ENCODE data around the gene GSG1L. TPM values are rescaled to one million over a fixed set of nuclear protein-coding genes. Genes with fewer than 3 reads are reported as not detected.

Gene GSG1L
- total RNA-seq, 1 experiment from 2014 or later = not detected

DNA sequence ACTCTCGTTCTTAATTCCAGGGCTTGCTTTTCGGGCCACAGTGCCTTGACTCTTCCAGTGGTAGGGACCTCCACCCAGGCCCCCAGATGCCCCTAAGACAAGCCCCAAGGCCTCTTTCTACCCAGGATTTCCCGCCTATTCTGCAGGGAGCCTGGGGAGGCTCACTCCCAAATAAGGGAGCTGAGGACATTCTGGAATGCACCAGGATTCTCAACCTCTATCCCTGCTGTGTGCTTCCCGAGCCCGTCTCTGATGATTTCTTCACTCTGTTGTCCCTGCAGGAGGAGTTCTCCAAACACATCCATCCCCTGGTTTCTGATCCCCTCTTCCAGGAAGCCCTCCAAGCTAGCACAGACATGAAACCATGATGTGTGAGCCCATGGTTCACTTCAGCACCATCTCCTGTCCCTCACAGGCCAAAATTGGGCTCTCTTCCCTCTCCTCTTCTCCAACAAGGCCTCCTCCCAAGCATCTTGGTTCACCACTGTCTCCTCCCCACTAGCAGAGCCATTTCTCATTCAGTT, 257.6 kb downstream of the GSG1L start:
- ChIA-PET CTCF (interaction anchor here (0.5 kb wide), 1 partner anchor 38 kb away, joined by 7 read pairs; no protein-coding TSS in a partner anchor), POLR2A (ENCODE audit: unreplicated experiment) (no interaction called here)
- Histone ChIP-seq H3K36me3 (ENCODE audit: low read depth) (no peaks in the 10 kb centered on the region), H3K9me3 (ENCODE audit: insufficient read depth, low read depth) (no peaks in the 10 kb centered on the region), H3K27ac (no peak overlapping the region), H3K4me3 (no peak overlapping the region), H3K4me1 (replicated peaks; ENCODE audit: insufficient read depth) (no peaks in the 10 kb centered on the region), H3K27me3 (ENCODE audit: insufficient read depth, low read depth) (peaks cover 79% of the 10 kb centered on the region), H3K79me2 (ENCODE audit: low read depth) (no peaks in the 10 kb centered on the region), H3K4me2 (no peak overlapping the region), H3K9me2 (ENCODE audit: insufficient read depth) (no peaks in the 10 kb centered on the region), H2AFZ (no peak overlapping the region), H4K20me1 (ENCODE audit: insufficient read depth) (no peaks in the 10 kb centered on the region), H3F3A (ENCODE audit: insufficient read depth, low read depth) (no peaks in the 10 kb centered on the region)
- intact Hi-C loops (cut with micrococcal nuclease; ENCODE audit: unreplicated experiment) = no loop called here
- BruUV-seq (replicated peaks) = no TSS peak
- DNase-seq = no peak
- TF ChIP-seq, protein P1, sequence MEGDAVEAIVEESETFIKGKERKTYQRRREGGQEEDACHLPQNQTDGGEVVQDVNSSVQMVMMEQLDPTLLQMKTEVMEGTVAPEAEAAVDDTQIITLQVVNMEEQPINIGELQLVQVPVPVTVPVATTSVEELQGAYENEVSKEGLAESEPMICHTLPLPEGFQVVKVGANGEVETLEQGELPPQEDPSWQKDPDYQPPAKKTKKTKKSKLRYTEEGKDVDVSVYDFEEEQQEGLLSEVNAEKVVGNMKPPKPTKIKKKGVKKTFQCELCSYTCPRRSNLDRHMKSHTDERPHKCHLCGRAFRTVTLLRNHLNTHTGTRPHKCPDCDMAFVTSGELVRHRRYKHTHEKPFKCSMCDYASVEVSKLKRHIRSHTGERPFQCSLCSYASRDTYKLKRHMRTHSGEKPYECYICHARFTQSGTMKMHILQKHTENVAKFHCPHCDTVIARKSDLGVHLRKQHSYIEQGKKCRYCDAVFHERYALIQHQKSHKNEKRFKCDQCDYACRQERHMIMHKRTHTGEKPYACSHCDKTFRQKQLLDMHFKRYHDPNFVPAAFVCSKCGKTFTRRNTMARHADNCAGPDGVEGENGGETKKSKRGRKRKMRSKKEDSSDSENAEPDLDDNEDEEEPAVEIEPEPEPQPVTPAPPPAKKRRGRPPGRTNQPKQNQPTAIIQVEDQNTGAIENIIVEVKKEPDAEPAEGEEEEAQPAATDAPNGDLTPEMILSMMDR (conservative IDR thresholded peaks at IDR 0.05) = no peak
- no peak for TF ChIP-seq EZH2 (IDR thresholded peaks at IDR 0.05; ENCODE audit: low read depth)

DNA sequence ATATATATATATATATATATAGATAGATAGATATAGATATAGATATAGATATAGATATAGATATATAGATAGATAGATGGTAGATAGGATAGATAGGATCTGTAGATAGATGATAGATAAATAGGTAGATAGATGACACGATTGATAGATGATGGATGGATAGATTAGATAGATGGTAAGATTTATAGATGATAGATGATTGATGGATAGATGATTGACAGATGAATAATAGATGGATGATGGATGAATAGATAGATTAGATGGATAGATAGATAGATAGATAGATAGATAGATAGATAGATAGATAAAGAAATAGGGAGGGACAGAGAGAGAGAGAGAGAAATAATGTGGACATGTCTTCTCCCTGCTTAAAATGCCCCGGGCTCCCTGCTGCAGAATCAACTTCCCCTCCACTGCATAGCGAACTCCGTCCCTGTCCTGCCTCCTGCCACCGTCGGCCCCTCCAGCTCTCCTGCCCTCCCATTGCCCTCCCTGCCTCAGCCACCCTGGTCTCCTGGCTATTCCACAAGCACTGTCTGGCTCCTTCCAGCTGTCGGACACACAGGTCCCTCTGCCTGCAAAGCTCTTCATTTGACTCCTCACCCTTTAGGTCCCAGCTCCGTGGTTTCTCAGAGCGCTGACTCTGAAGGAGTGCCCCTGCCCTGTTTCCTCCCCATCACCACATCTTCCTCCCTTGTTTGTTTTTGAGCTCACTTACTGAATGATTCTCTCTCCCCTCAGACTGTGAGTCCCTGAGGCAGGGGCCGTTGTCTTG, 259.6 kb downstream of the GSG1L start:
- CTCF ChIA-PET = no interaction called here
- BruUV-seq (replicated peaks) = no TSS peak
- no peaks in the 10 kb centered on the region for H3K36me3 ChIP-seq (ENCODE audit: low read depth)
- DNase-seq = no peak
- no peaks in the 10 kb centered on the region for H3K9me3 ChIP-seq (ENCODE audit: insufficient read depth, low read depth)
- no peaks in the 10 kb centered on the region for H3K4me1 ChIP-seq (replicated peaks; ENCODE audit: insufficient read depth)
- H3F3A ChIP-seq (ENCODE audit: insufficient read depth, low read depth) = no peaks in the 10 kb centered on the region
- no peaks in the 10 kb centered on the region for H3K79me2 ChIP-seq (ENCODE audit: low read depth)
- TF ChIP-seq, protein P1 (conservative IDR thresholded peaks at IDR 0.05) = no peak
- TF ChIP-seq EZH2 (IDR thresholded peaks at IDR 0.05; ENCODE audit: low read depth) = no peak
- intact Hi-C loops (cut with micrococcal nuclease; ENCODE audit: unreplicated experiment) = no loop called here
- no peak overlapping the region for H3K4me2 ChIP-seq
- no peak overlapping the region for H3K27ac ChIP-seq
- H3K4me3 ChIP-seq = no peak overlapping the region
- POLR2A ChIA-PET (ENCODE audit: unreplicated experiment) = interaction anchor here (0.7 kb wide), 1 partner anchor 18 kb away, joined by 11 read pairs; no protein-coding TSS in a partner anchor
- H3K27me3 ChIP-seq (ENCODE audit: insufficient read depth, low read depth) = peaks cover 86% of the 10 kb centered on the region
- H3K9me2 ChIP-seq (ENCODE audit: insufficient read depth) = no peaks in the 10 kb centered on the region
- H2AFZ ChIP-seq = no peak overlapping the region
- H4K20me1 ChIP-seq (ENCODE audit: insufficient read depth) = no peaks in the 10 kb centered on the region

- POLR2A ChIA-PET (ENCODE audit: unreplicated experiment) = interaction anchor here (0.7 kb wide), 1 partner anchor 19 kb away, joined by 11 read pairs; no protein-coding TSS in a partner anchor
- no TSS peak for BruUV-seq (replicated peaks)
Measured at GRCh38 chr16:27802664-27803439, 260.7 kb downstream of the GSG1L start.

More at GRCh38 chr16:27802664-27803439, 260.7 kb downstream of the GSG1L start:
- no peak overlapping the region for H3K4me3 ChIP-seq
- intact Hi-C loops (cut with micrococcal nuclease; ENCODE audit: unreplicated experiment) = no loop called here
- H4K20me1 ChIP-seq (ENCODE audit: insufficient read depth) = no peaks in the 10 kb centered on the region
- H3K4me1 ChIP-seq (replicated peaks; ENCODE audit: insufficient read depth) = no peaks in the 10 kb centered on the region
- H3F3A ChIP-seq (ENCODE audit: insufficient read depth, low read depth) = no peaks in the 10 kb centered on the region
- H3K27ac ChIP-seq = no peak overlapping the region
- no peak overlapping the region for H2AFZ ChIP-seq
- peaks cover 84% of the 10 kb centered on the region for H3K27me3 ChIP-seq (ENCODE audit: insufficient read depth, low read depth)
- no peak for TF ChIP-seq EZH2 (IDR thresholded peaks at IDR 0.05; ENCODE audit: low read depth)
- TF ChIP-seq, protein P1 (conservative IDR thresholded peaks at IDR 0.05) = no peak
- no peak for DNase-seq
- H3K36me3 ChIP-seq (ENCODE audit: low read depth) = no peaks in the 10 kb centered on the region
- no peaks in the 10 kb centered on the region for H3K9me2 ChIP-seq (ENCODE audit: insufficient read depth)
- CTCF ChIA-PET = no interaction called here
- H3K9me3 ChIP-seq (ENCODE audit: insufficient read depth, low read depth) = no peaks in the 10 kb centered on the region
- no peaks in the 10 kb centered on the region for H3K79me2 ChIP-seq (ENCODE audit: low read depth)
- no peak overlapping the region for H3K4me2 ChIP-seq

Measured in PC-9 (cell line).